A172 (cell line): ENCODE data around the gene PTPRD. TPM values are rescaled to one million over a fixed set of nuclear protein-coding genes. Genes with fewer than 3 reads are reported as not detected.

Experiments used
- DNase-seq: peaks from one replicate; pipeline ENCODE4 v3.0.0-alpha.2; 2015; ENCODE audit warnings: low spot score
- total RNA-seq: library from RNA; depleted of rRNA; stranded (reverse); fragments of >200 nt; shearing (Covaris generic); gene quantifications from 2 replicates; pipeline ENCODE4 v1.2.3, GENCODE V29; 2014

Gene PTPRD
- total RNA-seq, 1 experiment from 2014 or later, result 0.71 TPM

DNA sequence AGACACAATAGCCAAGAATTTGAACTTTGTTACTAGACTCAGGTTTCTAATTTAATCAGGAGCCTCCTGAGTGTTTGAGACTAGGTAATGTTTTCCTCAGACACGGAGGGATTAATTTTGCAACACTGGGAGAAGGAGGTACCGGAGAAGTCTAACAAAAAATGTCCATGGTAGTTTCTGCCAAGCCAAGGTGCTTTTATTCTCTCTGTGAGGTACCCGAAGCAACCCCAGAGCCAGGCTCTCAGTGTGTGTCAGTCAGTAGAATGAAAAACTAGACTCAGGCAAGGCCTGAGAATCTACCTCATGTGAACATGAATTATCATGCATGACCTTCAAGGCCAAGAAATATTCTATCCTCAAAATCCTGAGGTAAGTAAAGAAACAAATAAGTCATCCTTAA, 1832.4 kb downstream of the PTPRD start:
- DNase-seq, result no peak

GRCh38 chr9:8779478-8779877, 1833.3 kb downstream of the PTPRD start:
- no peak for DNase-seq

DNA sequence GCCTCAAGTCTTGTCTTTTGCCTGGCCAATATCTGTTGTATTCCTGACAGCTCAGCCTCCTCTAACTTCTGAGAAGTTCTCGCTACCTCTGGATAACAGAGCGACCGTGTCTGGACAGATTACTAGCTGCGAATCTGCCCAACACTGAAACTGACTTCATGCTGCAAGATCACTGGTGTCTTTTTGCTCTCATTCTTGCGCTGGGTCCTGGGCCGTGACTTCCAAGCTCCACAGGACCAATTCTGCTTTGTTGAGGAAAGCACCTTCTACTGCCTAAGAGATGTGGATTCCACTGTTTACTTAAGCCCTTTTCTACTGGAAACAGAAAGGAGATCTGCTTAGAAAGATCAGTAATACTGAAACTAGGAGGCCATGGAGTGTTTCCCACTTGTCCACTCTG, 1834.4 kb downstream of the PTPRD start:
- no peak for DNase-seq

DNA sequence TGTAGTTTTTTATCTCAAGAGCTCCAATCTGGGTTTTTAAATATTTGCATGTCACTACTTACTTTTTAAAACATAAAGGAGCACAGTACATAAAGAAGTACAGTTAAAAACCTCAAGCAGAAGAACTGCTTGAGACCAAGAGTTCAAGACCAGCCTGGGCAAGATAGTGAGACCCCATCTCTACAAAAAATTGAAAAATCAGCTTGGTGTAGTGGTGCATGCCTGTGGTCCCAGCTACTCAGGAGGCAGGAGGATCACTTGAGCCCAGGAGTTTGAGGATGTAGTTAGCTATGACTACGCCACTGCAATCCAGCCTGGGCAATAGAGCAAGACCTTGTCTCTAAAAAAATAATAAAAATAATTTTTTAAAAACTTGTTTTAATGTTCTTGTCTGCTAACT, 1840.5 kb downstream of the PTPRD start:
- no peak for DNase-seq

- DNase-seq, result no peak
These were observed 1843.6 kb downstream of the PTPRD start for GRCh38 chr9:8769153-8769552.

DNA sequence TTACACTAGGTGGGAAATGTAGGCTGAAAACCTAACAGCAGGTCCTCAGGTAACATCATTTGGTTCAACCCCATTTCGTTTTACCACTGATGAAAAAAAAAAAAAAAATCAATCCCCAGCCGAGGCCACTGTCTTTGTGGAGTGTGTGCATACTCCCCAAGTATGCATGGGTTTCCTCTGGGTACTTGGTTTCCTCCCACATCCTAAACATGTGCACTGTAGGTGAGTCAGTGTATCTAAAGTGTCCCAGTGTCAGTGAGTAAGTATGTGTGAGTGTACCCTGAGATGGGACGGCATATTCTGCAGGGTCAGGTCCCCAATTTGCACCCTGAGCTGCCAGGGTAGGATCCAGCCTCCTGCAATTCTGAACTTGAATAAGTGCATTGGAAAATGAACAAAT, 1846.7 kb downstream of the PTPRD start:
- no peak for DNase-seq

- no peak for DNase-seq
These were observed 1848.8 kb downstream of the PTPRD start for GRCh38 chr9:8764051-8764450.

DNA sequence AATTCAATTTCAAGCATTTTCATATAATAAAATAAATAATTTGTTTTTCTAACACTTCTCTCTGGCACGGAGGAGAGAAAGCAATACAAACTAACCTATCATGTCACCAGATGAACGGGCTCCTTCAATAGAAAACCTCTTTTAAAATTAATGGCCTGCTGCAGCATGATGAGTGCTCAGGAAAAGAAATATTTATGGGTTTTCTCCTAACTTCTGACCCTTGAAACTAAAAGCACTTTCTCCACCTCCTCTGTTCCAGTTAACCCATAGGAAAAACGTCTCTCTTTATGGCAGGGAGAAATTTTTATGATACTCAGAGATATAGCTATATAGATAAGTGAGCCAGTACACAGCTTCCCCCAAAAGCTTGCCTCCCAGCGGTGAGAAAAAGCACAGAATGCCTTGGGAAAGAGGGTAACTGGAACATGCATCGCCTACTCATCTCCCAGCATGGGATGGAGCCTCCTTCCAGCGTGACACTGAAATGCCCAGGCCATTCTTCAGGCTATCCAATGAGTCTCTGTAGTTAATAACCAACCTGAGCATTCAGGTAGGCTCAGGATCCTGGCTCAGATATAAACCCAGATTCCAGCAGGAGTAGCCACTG, 1850.2 kb downstream of the PTPRD start:
- no peak for DNase-seq

DNA sequence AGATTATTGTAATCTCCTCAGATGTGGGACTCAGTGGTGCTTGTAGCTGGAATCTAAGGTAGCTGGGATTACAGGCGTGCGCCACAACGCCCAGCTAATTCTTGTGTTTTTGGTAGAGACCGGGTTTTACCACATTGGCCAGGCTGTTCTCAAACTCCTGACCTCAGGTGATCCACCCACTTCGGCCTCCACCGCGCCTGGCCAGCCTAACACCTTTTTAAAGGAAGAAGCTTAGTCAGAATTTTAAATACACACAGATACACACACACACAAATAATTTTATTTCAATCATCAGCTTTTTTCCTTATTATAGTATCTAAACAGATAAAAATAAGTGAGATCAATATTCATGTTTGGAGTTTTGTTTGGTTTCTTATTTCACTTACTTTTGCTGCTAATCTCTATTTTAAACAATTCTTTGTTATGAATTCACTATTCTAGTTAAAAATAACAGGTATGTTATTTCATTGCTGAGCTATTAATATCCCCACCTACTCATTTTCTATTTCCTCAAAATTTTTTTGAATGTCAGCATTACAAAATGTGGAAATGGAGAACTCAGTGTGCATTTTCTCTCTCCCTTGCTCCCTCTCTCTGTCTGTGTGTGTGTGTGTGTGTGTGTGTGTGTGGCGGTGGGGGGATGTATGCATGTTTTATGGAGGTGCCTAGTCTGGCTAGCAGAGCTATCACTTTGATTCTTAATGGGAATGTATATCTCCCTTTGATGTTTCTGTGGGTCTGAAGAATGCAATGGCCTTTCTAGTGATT, 1852.6 kb downstream of the PTPRD start:
- DNase-seq, result no peak

- DNase-seq, result no peak
These were observed 1854.9 kb downstream of the PTPRD start for GRCh38 chr9:8757881-8758280.

- no peak for DNase-seq
These were observed 1858.1 kb downstream of the PTPRD start for GRCh38 chr9:8754751-8755150.

- DNase-seq, result no peak
These were observed 1861.3 kb downstream of the PTPRD start for GRCh38 chr9:8751406-8751930.

DNA sequence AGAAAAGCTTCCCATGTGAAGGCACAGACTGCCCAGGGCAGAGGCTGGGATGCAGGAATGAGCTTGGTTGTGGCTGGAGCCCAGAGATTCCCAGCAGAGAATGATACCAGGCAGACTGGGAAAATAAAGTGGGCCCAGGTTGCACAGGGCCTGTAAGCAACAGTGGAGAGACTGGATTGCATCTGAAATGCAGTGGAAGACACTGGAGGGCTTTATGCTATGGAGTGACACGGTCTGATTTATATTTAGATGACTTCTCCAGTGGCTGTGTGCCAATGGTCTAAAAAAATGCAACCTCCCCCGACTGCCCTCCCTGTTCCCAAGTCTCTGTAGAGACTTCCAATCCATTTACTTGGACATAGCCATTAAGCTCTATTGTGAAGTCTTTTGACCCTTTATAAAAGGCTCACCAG, 1862.2 kb downstream of the PTPRD start:
- peak; percentile 9 for DNase-seq

- no peak for DNase-seq
These were observed 1867.5 kb downstream of the PTPRD start for GRCh38 chr9:8745347-8745746.

DNA sequence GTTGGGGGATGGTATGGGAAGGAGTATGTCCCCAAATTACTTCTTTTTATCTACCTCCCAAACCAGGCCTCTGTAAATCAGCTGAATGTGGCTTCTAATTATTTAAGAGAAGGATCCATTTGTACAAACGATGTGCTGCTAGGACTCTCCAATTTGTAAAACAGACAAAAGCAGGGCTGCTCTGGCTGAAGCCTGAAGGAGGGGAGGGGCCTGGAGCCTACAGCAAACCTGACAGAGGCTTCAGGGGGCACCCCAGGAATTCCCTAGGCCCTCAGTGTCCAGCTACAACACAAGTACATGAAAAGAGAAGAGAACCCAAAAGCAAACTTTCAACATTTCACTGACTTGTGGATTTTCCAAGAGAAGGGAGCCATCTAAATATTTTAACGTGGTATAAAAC, 1873.9 kb downstream of the PTPRD start:
- no peak for DNase-seq

DNA sequence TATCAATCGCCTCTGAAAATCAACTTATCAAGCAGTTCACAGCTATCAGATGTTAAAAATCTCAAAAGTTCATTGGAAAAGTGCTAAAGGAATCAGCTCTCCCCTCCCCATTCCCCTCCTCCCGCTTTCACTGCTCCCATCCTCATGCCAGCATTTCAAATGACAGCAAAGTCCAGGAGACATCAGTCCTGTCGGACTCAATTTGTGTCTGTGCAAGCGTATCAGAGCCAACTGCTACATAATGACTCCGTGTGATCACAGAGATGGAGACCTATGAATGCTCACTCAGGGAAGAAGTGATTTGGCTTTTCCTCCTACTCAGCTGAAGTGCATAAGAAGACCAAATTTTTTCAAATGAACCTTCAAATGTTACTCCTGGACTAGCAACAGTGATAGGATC, 1876.0 kb downstream of the PTPRD start:
- no peak for DNase-seq

GRCh38 chr9:8734760-8735159, 1878.0 kb downstream of the PTPRD start:
- DNase-seq, result peak; percentile 51

DNA sequence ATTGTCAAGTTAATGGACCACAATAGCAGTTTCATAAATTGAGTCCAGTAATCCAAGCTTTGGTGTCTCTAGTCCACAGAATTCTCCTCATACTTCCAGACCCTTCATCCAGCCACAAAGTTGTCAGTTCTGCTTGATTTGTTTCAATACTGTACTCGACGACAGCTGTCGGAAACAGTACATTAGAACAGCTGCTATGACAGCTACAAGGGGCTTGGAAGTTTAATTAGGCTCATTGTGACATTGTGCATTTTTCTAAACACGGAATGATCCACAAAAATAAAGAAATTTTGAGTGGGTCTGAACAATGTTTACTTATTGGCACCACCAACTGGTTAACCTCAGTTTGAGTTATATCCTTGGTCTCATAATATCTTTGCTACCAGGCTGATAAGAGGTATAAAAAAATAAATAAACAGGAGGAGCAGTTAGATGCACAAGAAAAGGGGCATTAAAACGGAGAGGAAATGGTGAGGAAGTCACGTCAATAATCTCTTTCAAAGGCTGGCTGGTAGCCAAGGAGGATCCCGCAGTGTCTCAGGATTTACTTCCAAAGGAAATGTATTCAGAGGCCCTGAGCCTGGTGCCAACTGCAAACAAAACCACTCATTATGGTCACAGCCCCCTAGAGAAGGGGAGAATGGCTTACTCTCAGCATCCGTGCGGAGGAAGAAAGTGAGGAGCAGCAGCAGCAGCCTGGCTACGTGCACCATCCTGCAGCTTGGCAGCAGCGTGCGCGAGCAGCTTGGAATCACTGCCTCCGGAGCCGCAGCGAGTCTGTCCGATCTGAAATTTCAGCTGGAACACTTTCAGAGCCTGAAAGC, 1879.5 kb downstream of the PTPRD start:
- DNase-seq, result peak; percentile 21

DNA sequence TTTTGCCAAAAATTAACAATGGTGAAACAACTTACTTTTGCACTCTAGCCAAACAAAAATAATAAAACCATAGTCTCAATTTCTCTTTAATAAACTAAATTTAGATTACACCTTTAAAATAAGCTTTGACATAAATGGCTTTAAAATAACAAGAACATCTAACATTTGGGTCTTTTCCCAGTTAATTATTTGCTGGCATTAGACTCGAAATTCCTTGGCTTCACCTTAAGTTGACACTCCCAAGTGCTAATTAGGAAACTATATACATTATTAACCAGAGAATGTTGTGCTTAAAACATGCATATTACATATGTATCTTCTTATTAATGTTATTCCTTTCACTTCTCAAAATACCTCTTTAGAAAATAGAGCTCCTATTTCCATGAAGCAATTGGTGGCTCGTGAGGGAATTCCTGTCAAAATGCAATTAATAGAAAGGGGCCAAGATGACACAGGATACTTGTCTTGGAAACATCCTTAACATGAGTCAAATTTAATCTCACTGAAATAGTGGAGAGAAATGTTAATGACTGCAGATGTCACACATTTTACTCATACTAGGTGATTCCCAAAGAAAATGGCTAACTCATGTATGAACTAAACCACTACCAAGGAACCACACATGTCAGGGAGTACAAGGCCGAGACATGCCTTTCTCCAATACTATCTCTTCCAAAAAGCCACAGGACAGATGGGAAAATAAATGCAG, 1880.3 kb downstream of the PTPRD start:
- no peak for DNase-seq

- DNase-seq, result no peak
These were observed 1882.2 kb downstream of the PTPRD start for GRCh38 chr9:8730618-8731017.

DNA sequence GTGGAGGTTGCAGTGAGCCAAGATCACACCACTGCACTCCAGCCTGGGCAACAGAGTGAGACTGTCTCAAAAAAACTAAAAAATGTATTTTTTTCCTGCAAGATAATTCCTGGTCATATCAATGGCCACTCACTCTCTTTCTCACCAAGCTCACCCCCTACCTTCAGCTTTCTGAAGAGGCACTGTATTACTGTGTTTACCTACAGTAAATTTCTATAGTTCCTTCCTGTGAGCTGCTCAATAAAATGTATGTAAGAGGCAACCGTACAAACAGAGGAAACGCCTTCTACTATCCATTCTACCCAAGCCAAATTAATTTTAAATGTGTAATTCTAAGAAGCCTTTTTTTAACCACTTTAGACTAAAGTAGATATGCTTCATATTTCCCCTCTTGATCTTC, 1883.9 kb downstream of the PTPRD start:
- DNase-seq, result no peak

GRCh38 chr9:8727191-8727590, 1885.6 kb downstream of the PTPRD start:
- DNase-seq, result no peak
